HCT116 (cell line): Measurements from ENCODE around the gene DGKE. TPM values are rescaled to one million over a fixed set of nuclear protein-coding genes. Genes with fewer than 3 reads are reported as not detected.

Experiments used
- ATAC-seq: fragments of 200-7000 bp; cut with Tn5 transposase; 2 replicates; pipeline ENCODE4 v1.9.1; 2020; ENCODE audit warnings: mild to moderate bottlenecking, moderate library complexity
- BruUV-seq: library from RNA; stranded (reverse); fragments of 400-500 nt; replicated peaks from 2 replicates; lab custom pipeline; 2021; lab: Mats Ljungman, UMichigan
- CTCF ChIA-PET: fragments of 300-600 bp; sonication (Branson Sonifier 250); formaldehyde crosslinking; loops from one replicate; lab custom pipeline; 2021; ENCODE audit warnings: antibody characterized with exemption; lab: Charles Lee
- POLR2A ChIA-PET: fragments of 300-600, 350-600 bp; sonication (Branson Sonifier 250); formaldehyde crosslinking; loops from one replicate; lab custom pipeline; 2021; ENCODE audit warnings: antibody characterized with exemption; lab: Charles Lee
- RAD21 ChIA-PET, 2 experiments: fragments of 300-600 bp; sonication (Branson Sonifier 250); formaldehyde crosslinking; loops; one replicate each; lab custom pipeline; 2023; ENCODE audit warnings: low total read pairs in 2 of 2; ENCODE audit not compliant: uncharacterized antibody in 2 of 2, unreplicated experiment in 2 of 2, low non-redundant PET in 1 of 2; lab: Charles Lee
- DNase-seq: peaks from one replicate; pipeline ENCODE4 v3.0.0-alpha.2; 2010; ENCODE audit warnings: low read depth, low spot score
- H2AFZ ChIP-seq: fragments of 200-600 bp; shearing (Covaris generic), sonication (generic); 2 replicates; pipeline ENCODE4 v1.6.1; 2017; ENCODE audit warnings: low read depth, mixed run types, mixed read lengths, antibody characterized with exemption, low read length; ENCODE audit not compliant: poor library complexity, severe bottlenecking
- H3K27ac ChIP-seq: 2 replicates; pipeline ENCODE4 v1.5.1; 2012; ENCODE audit warnings: low read depth, low read length
- H3K27me3 ChIP-seq: fragments of 200-600 bp; sonication (generic); 2 replicates; pipeline ENCODE4 v1.6.1; 2016; ENCODE audit warnings: mixed run types, low read length, mixed read lengths; ENCODE audit not compliant: insufficient read depth
- H3K36me3 ChIP-seq, 2 experiments: fragments of 200-500 bp in 1 of 2; fragments of 200-600 bp in 1 of 2; sonication (Bioruptor generic) in 1 of 2; sonication (generic) in 1 of 2; 2 replicates each; pipeline versions ENCODE4 v1.5.1 to v1.6.1; 2014 to 2016; ENCODE audit warnings: low read length in 2 of 2, inconsistent platforms in 1 of 2, mixed read lengths in 1 of 2, mixed run types in 1 of 2; ENCODE audit not compliant: insufficient read depth in 2 of 2, control insufficient read depth in 1 of 2
- H3K4me1 ChIP-seq, 2 experiments: fragments of 200-600 bp in 1 of 2; sonication (generic) in 1 of 2; 2 replicates each; pipeline versions ENCODE4 v1.5.1 to v1.6.1; 2012 to 2017; ENCODE audit warnings: low read length in 2 of 2, inconsistent platforms in 1 of 2, mild to moderate bottlenecking in 1 of 2, mixed read lengths in 1 of 2, mixed run types in 1 of 2, moderate library complexity in 1 of 2; ENCODE audit not compliant: insufficient read depth in 2 of 2, control insufficient read depth in 1 of 2
- H3K4me2 ChIP-seq: fragments of 200-600 bp; sonication (generic); 2 replicates; pipeline ENCODE4 v1.6.1; 2017; ENCODE audit warnings: mixed run types, low read length, mixed read lengths
- H3K4me3 ChIP-seq, 2 experiments: fragments of 200-600 bp in 1 of 2; sonication (generic) in 1 of 2; replicated peaks in 1 of 2; 2 replicates each; pipeline ENCODE4 v1.5.1; 2011 to 2016; ENCODE audit warnings: low read length in 2 of 2, control low read depth in 1 of 2, low read depth in 1 of 2, mild to moderate bottlenecking in 1 of 2, mixed read lengths in 1 of 2, mixed run types in 1 of 2
- H3K79me2 ChIP-seq: fragments of 200-600 bp; sonication (generic); 2 replicates; pipeline ENCODE4 v1.6.1; 2017; ENCODE audit warnings: mild to moderate bottlenecking, mixed run types, low read length, moderate library complexity, mixed read lengths; ENCODE audit not compliant: insufficient read depth
- H3K9ac ChIP-seq: fragments of 200-600 bp; sonication (generic); 2 replicates; pipeline ENCODE4 v1.6.1; 2016; ENCODE audit warnings: low read length, mixed read lengths
- H3K9me2 ChIP-seq: fragments of 200-600 bp; sonication (generic), shearing (Covaris generic); 2 replicates; pipeline ENCODE4 v1.6.1; 2017; ENCODE audit warnings: mixed run types, mild to moderate bottlenecking, moderate library complexity; ENCODE audit not compliant: insufficient read depth
- H3K9me3 ChIP-seq, 2 experiments: fragments of 200-500 bp in 1 of 2; fragments of 200-600 bp in 1 of 2; sonication (Bioruptor generic) in 1 of 2; sonication (generic) in 1 of 2; 2 replicates each; pipeline ENCODE4 v1.6.1; 2014 to 2017; ENCODE audit warnings: low read length in 2 of 2, mixed read lengths in 2 of 2, inconsistent platforms in 1 of 2, low read depth in 1 of 2, mild to moderate bottlenecking in 1 of 2, mixed run types in 1 of 2, moderate library complexity in 1 of 2; ENCODE audit not compliant: control insufficient read depth in 1 of 2, insufficient read depth in 1 of 2
- H4K20me1 ChIP-seq: fragments of 200-600 bp; sonication (generic), shearing (Covaris generic); 2 replicates; pipeline ENCODE4 v1.6.1; 2017; ENCODE audit warnings: mixed run types, mild to moderate bottlenecking, moderate library complexity; ENCODE audit not compliant: insufficient read depth
- CBX3 ChIP-seq: IDR thresholded peaks from 2 replicates; pipeline ENCODE4 v1.6.1; 2012; ENCODE audit warnings: low read depth
- CEBPB ChIP-seq: IDR thresholded peaks from 2 replicates; pipeline ENCODE4 v1.6.1; 2012; ENCODE audit warnings: low read depth
- ELF1 ChIP-seq: IDR thresholded peaks from 2 replicates; pipeline ENCODE4 v1.6.1; 2012; ENCODE audit warnings: low read depth, borderline replicate concordance
- EZH2 ChIP-seq: fragments of 200-600 bp; sonication (generic); IDR thresholded peaks from 2 replicates; pipeline ENCODE4 v1.6.1; 2017; ENCODE audit warnings: antibody characterized with exemption, mixed run types
- EZH2phosphoT487 ChIP-seq: fragments of 200-600 bp; IDR thresholded peaks from 2 replicates; pipeline ENCODE4 v1.6.1; 2018; ENCODE audit warnings: antibody characterized with exemption, borderline replicate concordance
- FOSL1 ChIP-seq: IDR thresholded peaks from 2 replicates; pipeline ENCODE4 v1.6.1; 2012; ENCODE audit warnings: low read depth
- JUND ChIP-seq: IDR thresholded peaks from 2 replicates; pipeline ENCODE4 v1.6.1; 2012
- RAD21 ChIP-seq: IDR thresholded peaks from 2 replicates; pipeline ENCODE4 v1.6.1; 2012; ENCODE audit warnings: low read depth, mild to moderate bottlenecking
- SP1 ChIP-seq: IDR thresholded peaks from 2 replicates; pipeline ENCODE4 v1.6.1; 2012; ENCODE audit warnings: low read depth
- ZFX ChIP-seq: fragments of 450-650 bp; IDR thresholded peaks from 2 replicates; pipeline ENCODE4 v1.6.1; 2017
- intact Hi-C: fragments of 100-400 bp; cut with micrococcal nuclease; formaldehyde crosslinking; loops from 2 replicates; pipeline ENCODE4 v1.10.0; 2022
- total RNA-seq: library from RNA; stranded (reverse); gene quantifications from one replicate; pipeline ENCODE4 v1.2.1, GENCODE V29; 2021; ENCODE audit not compliant: unreplicated experiment
- TF ChIP-seq, protein P1 (sequence below), 3 experiments: fragments of 200-600 bp in 1 of 3; sonication (generic) in 1 of 3; IDR thresholded peaks in 2 of 3; conservative IDR thresholded peaks in 1 of 3; 2 replicates each; pipeline ENCODE4 v1.5.1; 2012 to 2017; ENCODE audit warnings: low read depth in 2 of 3, low read length in 2 of 3, antibody characterized with exemption in 1 of 3, borderline replicate concordance in 1 of 3, control low read depth in 1 of 3, mild to moderate bottlenecking in 1 of 3, mixed read lengths in 1 of 3, mixed run types in 1 of 3, moderate library complexity in 1 of 3; ENCODE audit not compliant: insufficient read depth in 1 of 3
- TF ChIP-seq, protein P2 (sequence below): IDR thresholded peaks from 2 replicates; pipeline ENCODE4 v1.6.1; 2011; ENCODE audit warnings: mild to moderate bottlenecking, low read length, moderate library complexity; ENCODE audit not compliant: insufficient replicate concordance; ENCODE audit errors: extremely low read depth

The DGKE gene
- total RNA-seq, 1 experiment from 2014 or later, result 5.2 TPM

DNA sequence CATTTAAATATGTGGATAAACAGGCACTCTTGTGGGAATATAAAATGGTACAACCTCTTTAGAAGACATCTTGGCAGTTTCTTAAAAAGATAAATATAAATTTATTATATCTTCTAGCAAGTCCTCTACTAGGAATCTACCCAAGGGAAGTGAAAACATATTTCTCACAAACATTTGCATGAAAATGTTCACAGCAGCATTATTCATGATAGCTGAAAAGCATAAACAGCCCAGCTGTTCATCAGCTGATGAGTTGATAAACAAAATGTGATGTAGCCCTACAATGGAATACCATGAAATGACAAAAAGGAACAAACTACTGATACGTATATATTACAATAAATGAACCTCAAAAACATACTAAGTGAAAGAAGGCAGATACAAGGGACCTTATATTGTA, 12.0 kb downstream of the DGKE start:
- TF ChIP-seq ZFX (no peak), FOSL1 (no peak), EZH2phosphoT487 (no peak)
- TF ChIP-seq, protein P1, sequence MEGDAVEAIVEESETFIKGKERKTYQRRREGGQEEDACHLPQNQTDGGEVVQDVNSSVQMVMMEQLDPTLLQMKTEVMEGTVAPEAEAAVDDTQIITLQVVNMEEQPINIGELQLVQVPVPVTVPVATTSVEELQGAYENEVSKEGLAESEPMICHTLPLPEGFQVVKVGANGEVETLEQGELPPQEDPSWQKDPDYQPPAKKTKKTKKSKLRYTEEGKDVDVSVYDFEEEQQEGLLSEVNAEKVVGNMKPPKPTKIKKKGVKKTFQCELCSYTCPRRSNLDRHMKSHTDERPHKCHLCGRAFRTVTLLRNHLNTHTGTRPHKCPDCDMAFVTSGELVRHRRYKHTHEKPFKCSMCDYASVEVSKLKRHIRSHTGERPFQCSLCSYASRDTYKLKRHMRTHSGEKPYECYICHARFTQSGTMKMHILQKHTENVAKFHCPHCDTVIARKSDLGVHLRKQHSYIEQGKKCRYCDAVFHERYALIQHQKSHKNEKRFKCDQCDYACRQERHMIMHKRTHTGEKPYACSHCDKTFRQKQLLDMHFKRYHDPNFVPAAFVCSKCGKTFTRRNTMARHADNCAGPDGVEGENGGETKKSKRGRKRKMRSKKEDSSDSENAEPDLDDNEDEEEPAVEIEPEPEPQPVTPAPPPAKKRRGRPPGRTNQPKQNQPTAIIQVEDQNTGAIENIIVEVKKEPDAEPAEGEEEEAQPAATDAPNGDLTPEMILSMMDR (IDR thresholded peaks at IDR 0.05 in 2 of 3, conservative IDR thresholded peaks at IDR 0.05 in 1 of 3; ENCODE audit: borderline replicate concordance in 1 of 3, insufficient read depth in 1 of 3, low read depth in 2 of 3, low read length in 2 of 3), result no peak
- TF ChIP-seq, all 23 proteins: peak for 0
- H3K36me3 ChIP-seq, result no peaks in the 10 kb centered on the region
- H3K4me3 ChIP-seq, result no peak overlapping the region
- no peaks in the 10 kb centered on the region for H3K4me1 ChIP-seq
- H3K79me2 ChIP-seq, result no peaks in the 10 kb centered on the region
- CTCF ChIA-PET, result interaction anchor here (1.2 kb wide), 1 partner anchor 26 kb away, joined by 4 read pairs; no protein-coding TSS in a partner anchor
- no TSS peak for BruUV-seq
- POLR2A ChIA-PET, result no interaction called here
- H3K4me2 ChIP-seq, result no peak overlapping the region
- no peaks in the 10 kb centered on the region for H3K9me2 ChIP-seq
- DNase-seq (no peak), ATAC-seq (no peak)
- H3K27me3 ChIP-seq, result no peaks in the 10 kb centered on the region
- H4K20me1 ChIP-seq, result no peaks in the 10 kb centered on the region
- no peaks in the 10 kb centered on the region for H3K9me3 ChIP-seq
- H2AFZ ChIP-seq, result no peak overlapping the region
- no peak overlapping the region for H3K9ac ChIP-seq
- no peak overlapping the region for H3K27ac ChIP-seq
- RAD21 ChIA-PET, result no interaction called here
- intact Hi-C loops, result no loop called here

DNA sequence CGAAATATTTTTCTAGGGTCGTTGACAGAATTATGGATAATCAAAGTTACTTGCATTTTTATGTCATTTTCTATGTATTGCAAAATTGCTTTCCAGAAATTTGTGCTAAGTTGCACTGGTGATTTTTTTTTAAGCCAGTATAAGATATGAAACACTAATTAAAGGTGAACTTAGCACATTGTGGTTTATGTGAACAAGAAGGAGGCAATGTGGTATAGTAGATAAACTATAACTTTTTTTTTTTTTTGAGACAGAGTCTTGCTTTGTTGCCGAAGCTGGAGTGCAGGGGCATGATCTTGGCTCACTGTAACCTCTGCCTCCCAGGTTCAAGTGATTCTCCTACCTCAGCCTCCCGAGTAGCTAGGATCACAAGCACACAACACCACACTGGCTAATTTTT, 13.2 kb downstream of the DGKE start:
- Histone ChIP-seq H3K4me3 (no peak overlapping the region), H3K9ac (no peak overlapping the region), H3K9me3 (no peaks in the 10 kb centered on the region), H4K20me1 (no peaks in the 10 kb centered on the region), H3K9me2 (no peaks in the 10 kb centered on the region), H2AFZ (no peak overlapping the region), H3K27me3 (no peaks in the 10 kb centered on the region), H3K27ac (no peak overlapping the region), H3K36me3 (no peaks in the 10 kb centered on the region), H3K4me2 (no peak overlapping the region), H3K4me1 (no peaks in the 10 kb centered on the region), H3K79me2 (no peaks in the 10 kb centered on the region)
- ATAC-seq (no peak), DNase-seq (no peak)
- intact Hi-C loops, result no loop called here
- ChIA-PET RAD21 (no interaction called here), POLR2A (no interaction called here), CTCF (no interaction called here)
- BruUV-seq, result no TSS peak
- TF ChIP-seq JUND (no peak), EZH2 (no peak), CEBPB (no peak), CBX3 (no peak), RAD21 (no peak), ELF1 (no peak), SP1 (no peak)
- TF ChIP-seq, protein P2, sequence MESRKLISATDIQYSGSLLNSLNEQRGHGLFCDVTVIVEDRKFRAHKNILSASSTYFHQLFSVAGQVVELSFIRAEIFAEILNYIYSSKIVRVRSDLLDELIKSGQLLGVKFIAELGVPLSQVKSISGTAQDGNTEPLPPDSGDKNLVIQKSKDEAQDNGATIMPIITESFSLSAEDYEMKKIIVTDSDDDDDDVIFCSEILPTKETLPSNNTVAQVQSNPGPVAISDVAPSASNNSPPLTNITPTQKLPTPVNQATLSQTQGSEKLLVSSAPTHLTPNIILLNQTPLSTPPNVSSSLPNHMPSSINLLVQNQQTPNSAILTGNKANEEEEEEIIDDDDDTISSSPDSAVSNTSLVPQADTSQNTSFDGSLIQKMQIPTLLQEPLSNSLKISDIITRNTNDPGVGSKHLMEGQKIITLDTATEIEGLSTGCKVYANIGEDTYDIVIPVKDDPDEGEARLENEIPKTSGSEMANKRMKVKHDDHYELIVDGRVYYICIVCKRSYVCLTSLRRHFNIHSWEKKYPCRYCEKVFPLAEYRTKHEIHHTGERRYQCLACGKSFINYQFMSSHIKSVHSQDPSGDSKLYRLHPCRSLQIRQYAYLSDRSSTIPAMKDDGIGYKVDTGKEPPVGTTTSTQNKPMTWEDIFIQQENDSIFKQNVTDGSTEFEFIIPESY, result no peak
- TF ChIP-seq, all 23 proteins: peak for 0
